HepG2 (cell line): Measurements from ENCODE around the gene TTC31. TPM values are rescaled to one million over a fixed set of nuclear protein-coding genes. Genes with fewer than 3 reads are reported as not detected.

ENCODE experiments used
- AFF4 ChIP-seq: sonication (generic); formaldehyde crosslinking; IDR thresholded peaks from 2 replicates; pipeline ENCODE4 v1.4.0; 2020; ENCODE audit warnings: missing genetic modification reagents
- ATRX ChIP-seq: sonication (generic); formaldehyde crosslinking; IDR thresholded peaks from 2 replicates; pipeline ENCODE4 v1.4.0; 2020; ENCODE audit warnings: missing genetic modification reagents, borderline replicate concordance
- ELF3 ChIP-seq: IDR thresholded peaks from 2 replicates; pipeline ENCODE4 v1.6.1; 2016; ENCODE audit warnings: missing genetic modification reagents, missing compliant biosample characterization
- FLYWCH1 ChIP-seq: sonication (generic); formaldehyde crosslinking; IDR thresholded peaks from 2 replicates; pipeline ENCODE4 v1.8.1; 2023; ENCODE audit warnings: mild to moderate bottlenecking, missing genetic modification reagents
- FOXM1 ChIP-seq: sonication (generic); formaldehyde crosslinking; IDR thresholded peaks from 2 replicates; pipeline ENCODE4 v1.5.0; 2020; ENCODE audit warnings: missing genetic modification reagents
- JUNB ChIP-seq: sonication (generic); formaldehyde crosslinking; IDR thresholded peaks from 2 replicates; pipeline ENCODE4 v1.8.0; 2022; ENCODE audit warnings: missing genetic modification reagents, mild to moderate bottlenecking, borderline replicate concordance
- KDM2A ChIP-seq: sonication (generic); formaldehyde crosslinking; IDR thresholded peaks from 2 replicates; pipeline ENCODE4 v1.4.0; 2020; ENCODE audit warnings: low read depth, missing genetic modification reagents, borderline replicate concordance
- LRRFIP1 ChIP-seq: sonication (generic); formaldehyde crosslinking; conservative IDR thresholded peaks from 2 replicates; pipeline ENCODE4 v1.4.0; 2020; ENCODE audit warnings: missing genetic modification reagents
- MXI1 ChIP-seq: IDR thresholded peaks from 3 replicates; pipeline ENCODE4 v1.6.1; 2012; ENCODE audit warnings: low read depth, low read length, inconsistent platforms, borderline replicate concordance
- MZF1 ChIP-seq: sonication (generic); formaldehyde crosslinking; IDR thresholded peaks from 2 replicates; pipeline ENCODE4 v1.8.1; 2023; ENCODE audit warnings: mild to moderate bottlenecking, missing genetic modification reagents, borderline replicate concordance
- NR3C1 ChIP-seq: sonication (generic); formaldehyde crosslinking; IDR thresholded peaks from 2 replicates; pipeline ENCODE4 v1.4.0; 2020; ENCODE audit warnings: missing genetic modification reagents
- SMARCC2 ChIP-seq: fragments of 450-650 bp; IDR thresholded peaks from 2 replicates; pipeline ENCODE4 v1.6.1; 2017; ENCODE audit warnings: antibody characterized with exemption, mild to moderate bottlenecking
- SNAPC5 ChIP-seq: sonication (generic); formaldehyde crosslinking; IDR thresholded peaks from 2 replicates; pipeline ENCODE4 v1.8.1; 2023; ENCODE audit warnings: mild to moderate bottlenecking, missing genetic modification reagents, borderline replicate concordance
- TFAP4 ChIP-seq: sonication (generic); IDR thresholded peaks from 2 replicates; pipeline ENCODE4 v1.6.1; 2016; ENCODE audit warnings: low read depth, borderline replicate concordance
- ZMYM4 ChIP-seq: sonication (generic); formaldehyde crosslinking; IDR thresholded peaks from 2 replicates; pipeline ENCODE4 v1.8.1; 2023; ENCODE audit warnings: mild to moderate bottlenecking, missing genetic modification reagents
- ZNF143 ChIP-seq: sonication (generic); formaldehyde crosslinking; IDR thresholded peaks from 2 replicates; pipeline ENCODE4 v1.4.0; 2020; ENCODE audit warnings: missing genetic modification reagents
- ZNF382 ChIP-seq: sonication (generic); formaldehyde crosslinking; IDR thresholded peaks from 2 replicates; pipeline ENCODE4 v1.5.0; 2020; ENCODE audit warnings: missing genetic modification reagents, mild to moderate bottlenecking, borderline replicate concordance
- ZNF501 ChIP-seq: sonication (generic); formaldehyde crosslinking; IDR thresholded peaks from 2 replicates; pipeline ENCODE4 v1.5.1; 2020; ENCODE audit warnings: mild to moderate bottlenecking, moderate library complexity, missing genetic modification reagents
- ZNF678 ChIP-seq: sonication (generic); formaldehyde crosslinking; IDR thresholded peaks from 2 replicates; pipeline ENCODE4 v1.4.0; 2020; ENCODE audit warnings: mild to moderate bottlenecking, missing genetic modification reagents
- ZNF781 ChIP-seq: sonication (generic); formaldehyde crosslinking; IDR thresholded peaks from 2 replicates; pipeline ENCODE4 v1.5.1; 2020; ENCODE audit warnings: borderline replicate concordance, mild to moderate bottlenecking, missing genetic modification reagents; ENCODE audit errors: not compliant biosample characterization
- polyA plus RNA-seq, 8 experiments: library from polyadenylated mRNA; depleted of rRNA in 3 of 8; stranded (reverse) in 7 of 8; unstranded in 1 of 8; fragments of >200 nt; fragmentation: Illumina TruSeq in 4 of 8; extraction: Trizol in 4 of 8; gene quantifications; 2 replicates each; pipeline versions ENCODE4 v1.2.1 to v1.2.3, GENCODE V29; 2011 to 2016; ENCODE audit warnings: low read depth in 4 of 8, missing spikeins in 1 of 8, mixed read lengths in 1 of 8; ENCODE audit not compliant: insufficient read depth in 1 of 8
- total RNA-seq, 5 experiments: library from RNA; depleted of rRNA; stranded (reverse); fragments of >200 nt; fragmentation: Illumina TruSeq; extraction: Trizol; gene quantifications; 2 replicates each; pipeline ENCODE4 v1.2.3, GENCODE V29; 2016; ENCODE audit warnings: low read depth in 1 of 5

Gene TTC31
- total and polyA plus RNA-seq, 2 of the 13 experiments (the other 11 are each of a cell fraction or from before 2014, with no cell fraction given) = 28.3 to 39.5 TPM

GRCh38 chr2:74502720-74503505 is 20.0 kb downstream of the TTC31 start (continued):
- TF ChIP-seq TFAP4 = no peak; the same call in 1 of the 2 replicates
- peak; percentile 88; the same call in 1 of the 2 replicates for TF ChIP-seq MZF1 (CRISPR knock-in tag)
- no peak for TF ChIP-seq SMARCC2
- TF ChIP-seq FOXM1 (CRISPR knock-in tag) = no peak
- TF ChIP-seq FLYWCH1 (CRISPR knock-in tag) = 0 out of 2 replicates have a peak, but pooled peaks have one; percentile 12
- TF ChIP-seq ZNF501 = peak; percentile 92
- peak; percentile 78 for TF ChIP-seq ZMYM4 (CRISPR knock-in tag)
- no peak for TF ChIP-seq SNAPC5 (CRISPR knock-in tag)
- TF ChIP-seq ZNF781 (CRISPR knock-in tag) = peak; percentile 34
- TF ChIP-seq ELF3 = peak; percentile 41; the same call in 1 of the 2 replicates
- no peak for TF ChIP-seq ZNF382
- no peak for TF ChIP-seq LRRFIP1
- peak; percentile 75 for TF ChIP-seq KDM2A
- peak; percentile 67; the same call in 1 of the 2 replicates for TF ChIP-seq ZNF678
- no peak for TF ChIP-seq MXI1
- no peak for TF ChIP-seq AFF4
- no peak for TF ChIP-seq JUNB
- TF ChIP-seq ATRX (CRISPR knock-in tag) = no peak
- no peak for TF ChIP-seq NR3C1 (CRISPR knock-in tag)
- no peak; the same call in none of the 2 replicates for TF ChIP-seq ZNF143 (CRISPR knock-in tag)
